GM18526 (cell line): ENCODE results near the gene MAGEB3.

Experiments used
- POLR2A ChIP-seq: IDR thresholded peaks from 3 replicates; pipeline ENCODE4 v1.6.1; 2011; ENCODE audit not compliant: insufficient read length; ENCODE audit errors: extremely low read depth

Gene MAGEB3

GRCh38 chrX:30259927-30260326 lies 29.5 kb downstream of the MAGEB3 start:
- TF ChIP-seq POLR2A: no peak

DNA sequence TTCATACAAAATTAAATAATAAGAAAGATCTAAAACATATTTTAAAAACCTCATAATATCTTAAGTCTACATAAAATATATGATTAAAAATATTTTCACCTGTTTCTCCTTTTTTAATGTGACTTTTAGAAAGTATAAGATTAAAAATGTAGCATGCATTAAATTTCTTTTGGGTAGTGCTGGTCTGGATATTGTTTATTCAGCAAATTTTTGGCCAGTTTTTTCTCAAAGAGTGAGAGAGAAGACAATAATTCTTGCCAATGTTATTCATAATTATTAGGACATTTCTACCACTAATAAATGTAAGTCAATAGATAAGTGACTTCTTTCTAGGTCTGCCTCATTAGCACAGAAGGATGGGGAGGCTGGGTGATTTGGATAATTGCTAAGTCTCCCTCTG lies 30.6 kb downstream of the MAGEB3 start:
- TF ChIP-seq POLR2A: no peak

GRCh38 chrX:30262763-30263162 lies 32.3 kb downstream of the MAGEB3 start:
- TF ChIP-seq POLR2A: no peak

- no peak for TF ChIP-seq POLR2A
Observed at GRCh38 chrX:30270639-30271038, 40.2 kb downstream of the MAGEB3 start.

GRCh38 chrX:30275498-30275897 lies 45.0 kb downstream of the MAGEB3 start:
- TF ChIP-seq POLR2A: no peak

GRCh38 chrX:30278365-30278764 lies 47.9 kb downstream of the MAGEB3 start:
- no peak for TF ChIP-seq POLR2A

DNA sequence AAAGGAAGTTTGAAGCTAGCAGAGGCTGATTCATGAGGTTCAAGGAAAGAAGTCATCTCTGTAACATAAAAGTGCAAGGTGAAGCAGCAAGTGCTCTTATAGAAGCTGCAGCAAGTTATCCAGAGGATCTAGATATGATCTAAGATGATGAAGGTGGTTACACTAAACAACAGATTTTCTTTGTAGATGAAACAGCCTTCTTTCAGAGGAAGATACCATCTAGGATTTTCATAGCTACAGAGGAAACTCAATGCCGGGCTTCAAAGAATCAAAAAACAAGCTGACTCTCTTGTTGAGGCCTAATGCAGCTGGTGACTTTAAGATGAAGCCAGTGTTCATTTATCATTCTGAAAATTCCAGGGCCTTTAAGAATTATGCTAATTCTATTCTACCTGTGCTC lies 50.0 kb downstream of the MAGEB3 start:
- TF ChIP-seq POLR2A: no peak

- TF ChIP-seq POLR2A: no peak
Observed at GRCh38 chrX:30282527-30282926, 52.1 kb downstream of the MAGEB3 start.

DNA sequence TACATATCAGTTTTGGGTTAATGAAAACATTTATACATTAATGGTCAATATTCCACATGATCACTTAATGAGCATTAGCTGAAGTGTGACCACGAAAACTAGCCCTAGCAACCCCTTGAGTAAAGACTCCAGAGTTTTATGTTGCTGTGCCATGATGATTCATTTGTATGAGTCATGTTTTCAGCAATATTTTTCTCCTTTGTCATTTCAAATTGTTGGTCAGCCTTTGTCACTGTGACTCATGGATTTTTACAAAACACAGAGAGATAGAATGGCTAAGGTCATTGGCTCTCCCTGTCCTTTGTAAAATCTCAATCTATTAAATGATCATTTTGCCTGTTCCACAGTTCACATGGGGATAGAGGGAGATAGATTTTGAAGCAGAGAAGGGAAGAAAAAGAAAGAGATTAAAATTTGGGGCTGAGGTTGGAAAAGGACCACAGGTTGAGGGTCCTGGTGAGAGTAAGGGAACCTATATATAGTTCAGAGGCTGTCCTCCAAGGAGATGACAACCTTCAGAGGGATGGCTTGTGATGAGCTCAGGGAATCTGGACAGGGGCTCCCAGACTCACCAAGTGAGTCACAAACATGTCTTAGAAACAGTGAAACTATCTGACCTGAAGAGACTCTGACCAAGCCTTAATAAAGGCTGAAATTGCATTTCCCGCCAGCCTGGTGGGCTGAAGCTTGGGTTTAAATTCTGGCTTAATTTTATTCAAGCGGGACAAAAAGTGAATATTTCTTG lies 53.2 kb downstream of the MAGEB3 start:
- no peak for TF ChIP-seq POLR2A
